ENCODE data around the gene DXO.
"Not testable (repeated sequence)": the region's sequence is repeated elsewhere in the genome, so short reads cannot be mapped to it uniquely, and the experiment has no call there.

The DXO gene

GRCh38 chr6:31979238-31979898 is 7.4 kb upstream of the DXO start:
- no peak for DNase-seq

GRCh38 chr6:31978831-31979230 is 6.9 kb upstream of the DXO start:
- DNase-seq, result no peak

- no peak for DNase-seq
Observed at GRCh38 chr6:31977816-31978431, 6.0 kb upstream of the DXO start.

GRCh38 chr6:31976065-31976464 is 4.1 kb upstream of the DXO start:
- not testable (repeated sequence) for DNase-seq

GRCh38 chr6:31972709-31973350 is 892 bp upstream of the DXO start:
- DNase-seq, result no peak

- no peak for DNase-seq
Observed at GRCh38 chr6:31971279-31971992, 502 bp downstream of the DXO start.

- DNase-seq, result no peak
Observed at GRCh38 chr6:31970604-31971271, 1.2 kb downstream of the DXO start.

- no peak for DNase-seq
Observed at GRCh38 chr6:31969712-31970603, 2.0 kb downstream of the DXO start.

- DNase-seq, result no peak
Observed at GRCh38 chr6:31968791-31969711, 2.9 kb downstream of the DXO start.

GRCh38 chr6:31968326-31968725 is 3.6 kb downstream of the DXO start:
- no peak for DNase-seq

- no peak for DNase-seq
Observed at GRCh38 chr6:31967926-31968320, 4.0 kb downstream of the DXO start.

- DNase-seq, result no peak
Observed at GRCh38 chr6:31966997-31967925, 4.7 kb downstream of the DXO start.

- no peak for DNase-seq
Observed at GRCh38 chr6:31966506-31966905, 5.4 kb downstream of the DXO start.

GRCh38 chr6:31965700-31966099 is 6.2 kb downstream of the DXO start:
- no peak for DNase-seq

- DNase-seq, result no peak
Observed at GRCh38 chr6:31963921-31964320, 8.0 kb downstream of the DXO start.

GRCh38 chr6:31961616-31962015 is 10.3 kb downstream of the DXO start:
- no peak for DNase-seq

- DNase-seq, result peak; percentile 99
Observed at GRCh38 chr6:31958741-31959739, 12.9 kb downstream of the DXO start, which contains the start of the genes NELFE and SKIC2. TSS of gene NELFE (minus strand) at chr6:31958971. CDS start at chr6:31958446, 525 bp downstream. TSS of gene SKIC2 (plus strand) at chr6:31959175. CDS start at chr6:31959193, 18 bp downstream.

GRCh38 chr6:31958412-31958740 is 13.6 kb downstream of the DXO start:
- DNase-seq, result no peak
